Rectal smooth muscle tissue (tissue), 1 donor: Measurements from ENCODE around the gene IL3RA.
"Not testable (repeated sequence)": the region's sequence is repeated elsewhere in the genome, so short reads cannot be mapped to it uniquely, and the experiment has no call there.

ENCODE experiments used
- H3K27ac ChIP-seq: one replicate; pipeline ENCODE4 v1.7.0; 2013; ENCODE audit warnings: low read depth, low read length, inconsistent platforms
- H3K27me3 ChIP-seq: one replicate; pipeline ENCODE4 v1.7.0; 2013; ENCODE audit warnings: low read length; ENCODE audit not compliant: control insufficient read depth, insufficient read depth
- H3K36me3 ChIP-seq: one replicate; pipeline ENCODE4 v1.7.0; 2013; ENCODE audit warnings: low read length; ENCODE audit not compliant: control insufficient read depth, insufficient read depth
- H3K4me1 ChIP-seq: one replicate; pipeline ENCODE4 v1.7.0; 2013; ENCODE audit warnings: low read length; ENCODE audit not compliant: control insufficient read depth, insufficient read depth
- H3K4me3 ChIP-seq: one replicate; pipeline ENCODE4 v1.7.0; 2013; ENCODE audit warnings: low read length
- H3K9ac ChIP-seq: one replicate; pipeline ENCODE4 v1.7.0; 2013; ENCODE audit warnings: low read length

IL3RA gene

DNA sequence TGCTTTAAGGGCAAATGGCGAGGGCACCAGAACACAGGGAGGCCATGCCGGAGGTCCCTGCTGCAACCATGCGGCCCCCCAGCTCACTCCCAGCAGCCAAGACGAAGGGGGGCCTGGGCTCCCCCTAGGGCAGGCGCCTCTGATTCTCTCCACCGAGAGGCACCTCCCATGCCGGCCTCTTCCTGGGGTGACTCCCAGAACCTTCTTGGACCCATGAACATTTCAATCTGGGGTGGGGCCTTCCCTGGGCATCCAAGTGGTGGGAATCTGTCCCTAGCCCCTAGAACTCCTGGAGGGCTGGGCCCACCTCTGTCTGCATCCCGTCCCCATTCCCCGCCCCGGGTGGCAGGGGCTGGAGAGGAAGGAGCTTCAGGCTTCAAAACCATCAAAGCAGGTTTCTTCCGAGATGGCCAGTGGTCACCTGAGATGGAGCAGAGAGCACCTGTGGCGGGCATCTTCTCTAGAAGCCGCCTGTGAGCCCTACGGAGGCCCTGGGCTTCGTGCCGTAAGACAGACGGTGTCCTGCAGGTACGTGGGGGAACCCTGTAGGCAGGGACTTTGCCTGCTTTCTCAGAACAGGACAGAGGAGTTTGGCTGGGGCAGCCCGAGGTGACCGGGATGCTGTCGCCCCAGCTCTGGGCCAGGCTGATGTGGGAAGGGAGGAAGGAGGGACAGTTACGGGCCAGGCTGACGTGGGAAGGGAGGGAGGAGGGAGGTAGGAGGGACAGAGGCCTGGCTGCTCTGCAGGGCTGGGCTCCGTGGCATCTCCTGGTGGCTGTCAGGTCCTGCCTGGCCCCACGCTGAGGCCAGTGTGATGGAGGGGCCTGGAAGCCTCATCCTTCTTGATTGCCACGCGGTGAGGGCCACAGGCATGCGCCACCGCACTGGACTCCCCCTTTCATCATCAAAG is 62.1 kb downstream of the IL3RA start:
- peaks cover 9% of the 10 kb centered on the region for H3K36me3 ChIP-seq

GRCh38 chrX:1400049-1400448 is 63.5 kb downstream of the IL3RA start:
- Histone ChIP-seq H3K27me3 (no peaks in the 10 kb centered on the region), H3K4me3 (no peak overlapping the region), H3K27ac (no peak overlapping the region), H3K36me3 (peaks cover 22% of the 10 kb centered on the region), H3K9ac (no peak overlapping the region), H3K4me1 (no peaks in the 10 kb centered on the region)

More for the DNA sequence above, 62.1 kb downstream of the IL3RA start:
- Histone ChIP-seq H3K4me3 (no peak overlapping the region), H3K9ac (no peak overlapping the region), H3K27ac (no peak overlapping the region), H3K27me3 (no peaks in the 10 kb centered on the region), H3K4me1 (no peaks in the 10 kb centered on the region)

DNA sequence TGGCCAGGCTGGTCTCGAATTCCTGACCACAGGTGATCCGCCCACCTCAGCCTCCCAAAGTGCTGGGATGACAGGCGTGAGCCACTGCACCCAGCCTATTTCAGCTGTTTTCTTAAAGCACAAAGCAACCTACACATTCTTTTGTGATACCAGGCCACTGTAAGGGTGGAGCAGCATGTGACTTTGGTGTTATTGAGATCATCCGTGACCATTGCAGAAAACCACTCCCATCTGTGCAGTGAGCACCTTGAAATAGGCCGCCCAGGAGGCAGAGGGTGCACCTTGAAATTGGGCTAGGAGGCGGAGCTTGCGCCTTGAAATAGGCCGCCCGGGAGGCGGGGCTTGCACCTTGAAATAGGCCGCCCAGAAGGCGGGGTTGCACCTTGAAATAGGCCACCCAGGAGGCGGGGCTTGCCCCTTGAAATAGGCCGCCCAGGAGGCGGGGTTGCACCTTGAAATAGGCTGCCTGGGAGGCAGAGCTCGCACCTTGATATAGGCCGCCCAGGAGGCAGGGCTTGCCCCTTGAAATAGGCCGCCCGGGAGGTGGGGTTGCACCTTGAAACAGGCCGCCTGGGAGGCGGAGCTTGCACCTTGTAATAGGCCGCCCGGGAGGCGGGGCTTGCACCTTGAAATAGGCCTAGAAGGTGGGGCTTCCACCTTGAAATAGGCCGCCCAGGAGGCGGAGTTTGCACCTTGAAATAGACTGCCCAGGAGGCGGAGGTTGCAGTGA is 64.3 kb downstream of the IL3RA start:
- Histone ChIP-seq H3K9ac (no peak overlapping the region), H3K36me3 (peaks cover 31% of the 10 kb centered on the region), H3K27me3 (no peaks in the 10 kb centered on the region), H3K4me3 (no peak overlapping the region), H3K27ac (no peak overlapping the region), H3K4me1 (no peaks in the 10 kb centered on the region)

GRCh38 chrX:1401611-1402430 is 65.2 kb downstream of the IL3RA start:
- Histone ChIP-seq H3K27me3 (no peaks in the 10 kb centered on the region), H3K9ac (no peak overlapping the region), H3K4me1 (no peaks in the 10 kb centered on the region), H3K36me3 (peaks cover 40% of the 10 kb centered on the region), H3K27ac (no peak overlapping the region), H3K4me3 (no peak overlapping the region)

DNA sequence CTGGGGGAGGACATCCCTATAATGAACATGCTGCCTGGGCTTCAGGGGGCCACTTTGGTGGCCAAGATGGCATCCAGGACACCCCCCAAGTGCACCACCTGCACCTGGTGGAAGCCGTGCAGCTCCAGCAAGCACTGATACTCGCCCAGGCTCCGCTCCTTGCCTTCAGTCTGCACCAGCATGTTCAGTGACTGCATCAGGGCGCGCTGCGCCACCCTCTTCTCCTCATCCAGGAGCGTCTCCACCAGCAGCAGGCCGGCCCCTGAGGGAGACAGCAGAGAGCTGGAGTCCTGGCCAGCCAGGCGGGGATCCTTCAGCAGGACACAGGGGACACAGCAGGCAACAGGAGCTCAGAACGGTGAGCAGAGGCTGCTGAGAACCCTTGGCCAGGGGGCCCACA is 66.6 kb downstream of the IL3RA start:
- H3K36me3 ChIP-seq = peaks cover 48% of the 10 kb centered on the region
- no peaks in the 10 kb centered on the region for H3K27me3 ChIP-seq
- no peak overlapping the region for H3K4me3 ChIP-seq
- H3K4me1 ChIP-seq = no peaks in the 10 kb centered on the region
- no peak overlapping the region for H3K27ac ChIP-seq
- H3K9ac ChIP-seq = no peak overlapping the region

- H3K4me3 ChIP-seq, H3K9ac ChIP-seq, H3K27ac ChIP-seq, H3K27me3 ChIP-seq, H3K4me1 ChIP-seq: not testable (repeated sequence)
- H3K36me3 ChIP-seq = peaks cover 48% of the 10 kb centered on the region
Measured at GRCh38 chrX:1403867-1404266, 67.3 kb downstream of the IL3RA start.

GRCh38 chrX:1405769-1406168 is 69.2 kb downstream of the IL3RA start:
- H3K4me3 ChIP-seq, H3K27me3 ChIP-seq, H3K9ac ChIP-seq, H3K27ac ChIP-seq, H3K4me1 ChIP-seq: not testable (repeated sequence)
- H3K36me3 ChIP-seq = peaks cover 48% of the 10 kb centered on the region

GRCh38 chrX:1407035-1407434 is 70.5 kb downstream of the IL3RA start:
- H3K4me1 ChIP-seq = no peaks in the 10 kb centered on the region
- H3K9ac ChIP-seq = no peak overlapping the region
- no peak overlapping the region for H3K27ac ChIP-seq
- peaks cover 47% of the 10 kb centered on the region for H3K36me3 ChIP-seq
- no peak overlapping the region for H3K4me3 ChIP-seq
- no peaks in the 10 kb centered on the region for H3K27me3 ChIP-seq

DNA sequence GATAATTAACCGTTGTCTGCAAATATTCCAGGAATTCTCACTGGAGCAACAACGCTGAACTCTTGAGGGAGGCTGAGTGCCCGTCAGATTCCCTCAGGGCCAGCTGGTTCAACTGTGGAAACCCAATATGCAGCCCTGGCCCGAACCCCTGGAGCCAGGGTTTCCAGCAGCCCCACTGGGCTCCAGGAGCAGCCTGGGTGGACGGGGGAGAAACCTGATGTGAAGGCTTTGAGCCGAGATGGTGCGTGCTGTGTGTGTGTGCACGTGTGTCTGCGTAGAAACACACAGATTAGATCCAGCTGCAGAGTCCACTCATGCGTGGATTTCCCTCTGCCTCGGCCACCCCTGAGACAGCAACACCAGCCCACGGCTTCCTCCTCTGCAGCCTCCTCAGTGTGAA is 74.7 kb downstream of the IL3RA start:
- H3K9ac ChIP-seq = no peak overlapping the region
- H3K4me1 ChIP-seq = no peaks in the 10 kb centered on the region
- peaks cover 25% of the 10 kb centered on the region for H3K36me3 ChIP-seq
- no peak overlapping the region for H3K27ac ChIP-seq
- H3K4me3 ChIP-seq = no peak overlapping the region
- no peaks in the 10 kb centered on the region for H3K27me3 ChIP-seq

- Histone ChIP-seq H3K27ac (no peak overlapping the region), H3K9ac (no peak overlapping the region), H3K4me3 (no peak overlapping the region), H3K27me3 (no peaks in the 10 kb centered on the region), H3K36me3 (peaks cover 23% of the 10 kb centered on the region), H3K4me1 (no peaks in the 10 kb centered on the region)
Measured at GRCh38 chrX:1412551-1413161, 76.1 kb downstream of the IL3RA start.

- H3K36me3 ChIP-seq = peaks cover 24% of the 10 kb centered on the region
Measured at GRCh38 chrX:1416327-1416784, 79.8 kb downstream of the IL3RA start.

More at GRCh38 chrX:1416327-1416784, 79.8 kb downstream of the IL3RA start:
- no peaks in the 10 kb centered on the region for H3K4me1 ChIP-seq
- no peaks in the 10 kb centered on the region for H3K27me3 ChIP-seq
- no peak overlapping the region for H3K9ac ChIP-seq
- no peak overlapping the region for H3K4me3 ChIP-seq
- H3K27ac ChIP-seq = no peak overlapping the region
